ENCODE data around the gene OMD. TPM values are rescaled to one million over a fixed set of nuclear protein-coding genes. Genes with fewer than 3 reads are reported as not detected.

OMD gene
- total RNA-seq, 4 donors from 2014 or later: 2.3 to 14.0 (median 4.9) TPM

DNA sequence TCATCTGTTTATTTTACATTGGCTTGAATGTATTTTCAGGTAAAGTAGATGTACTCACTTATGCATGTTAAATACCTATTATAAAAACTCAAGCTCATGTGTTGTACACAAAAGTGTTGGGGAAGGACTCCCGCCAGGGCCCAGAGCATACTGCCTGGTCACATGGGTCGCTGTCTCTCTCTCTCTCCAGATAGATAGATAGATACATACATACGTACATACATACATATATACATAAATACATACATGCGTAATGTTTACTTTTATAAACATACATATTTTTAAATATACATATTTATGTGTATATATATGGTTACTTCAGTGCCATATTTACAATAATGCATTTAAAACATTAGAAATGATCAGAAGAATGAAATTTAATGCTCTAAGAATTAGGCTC lies 33.3 kb upstream of the OMD start:
- no peak overlapping the region for H3K4me3 ChIP-seq (ENCODE audit: low read depth, poor library complexity, severe bottlenecking)
- no peak for DNase-seq (ENCODE audit: low spot score in 2 of 2)
- intact Hi-C loops (cut with DNase I; ENCODE audit: low total_unique reads): no loop called here
- TF ChIP-seq, protein P1, sequence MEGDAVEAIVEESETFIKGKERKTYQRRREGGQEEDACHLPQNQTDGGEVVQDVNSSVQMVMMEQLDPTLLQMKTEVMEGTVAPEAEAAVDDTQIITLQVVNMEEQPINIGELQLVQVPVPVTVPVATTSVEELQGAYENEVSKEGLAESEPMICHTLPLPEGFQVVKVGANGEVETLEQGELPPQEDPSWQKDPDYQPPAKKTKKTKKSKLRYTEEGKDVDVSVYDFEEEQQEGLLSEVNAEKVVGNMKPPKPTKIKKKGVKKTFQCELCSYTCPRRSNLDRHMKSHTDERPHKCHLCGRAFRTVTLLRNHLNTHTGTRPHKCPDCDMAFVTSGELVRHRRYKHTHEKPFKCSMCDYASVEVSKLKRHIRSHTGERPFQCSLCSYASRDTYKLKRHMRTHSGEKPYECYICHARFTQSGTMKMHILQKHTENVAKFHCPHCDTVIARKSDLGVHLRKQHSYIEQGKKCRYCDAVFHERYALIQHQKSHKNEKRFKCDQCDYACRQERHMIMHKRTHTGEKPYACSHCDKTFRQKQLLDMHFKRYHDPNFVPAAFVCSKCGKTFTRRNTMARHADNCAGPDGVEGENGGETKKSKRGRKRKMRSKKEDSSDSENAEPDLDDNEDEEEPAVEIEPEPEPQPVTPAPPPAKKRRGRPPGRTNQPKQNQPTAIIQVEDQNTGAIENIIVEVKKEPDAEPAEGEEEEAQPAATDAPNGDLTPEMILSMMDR (IDR thresholded peaks at IDR 0.05): no peak
- TF ChIP-seq POLR2A (IDR thresholded peaks at IDR 0.05): no peak
- 97% methylated on average over 4 of the region's 4 CpGs for WGBS, 2 donors

DNA sequence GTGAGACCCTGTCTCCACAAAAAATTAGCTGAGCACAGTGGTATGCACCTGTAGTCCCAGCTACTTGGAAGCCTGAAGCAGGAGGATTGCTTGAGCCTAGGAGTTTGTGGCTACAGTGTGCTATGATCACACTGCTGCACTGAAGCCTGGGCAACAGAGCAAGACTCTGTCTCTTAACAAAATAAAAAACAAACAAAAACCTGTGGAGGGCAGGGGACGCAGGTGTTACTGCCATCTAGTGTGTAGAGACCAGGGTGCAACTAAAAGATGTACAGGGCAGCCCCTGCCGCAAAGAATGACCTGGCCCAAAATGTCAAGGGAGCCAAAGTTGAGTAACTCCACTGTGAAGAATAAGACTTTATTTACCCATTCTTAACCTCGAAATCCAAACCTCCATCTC lies 30.9 kb upstream of the OMD start:
- intact Hi-C loops (cut with DNase I; ENCODE audit: low total_unique reads): no loop called here
- 91 to 93% methylated on average over 3 of the region's 3 CpGs for WGBS, 2 donors
- no peak for DNase-seq (ENCODE audit: low spot score in 2 of 2)
- no peak overlapping the region for H3K4me3 ChIP-seq (ENCODE audit: low read depth, poor library complexity, severe bottlenecking)
- TF ChIP-seq POLR2A (IDR thresholded peaks at IDR 0.05): no peak
- TF ChIP-seq, protein P1 (IDR thresholded peaks at IDR 0.05): no peak

DNA sequence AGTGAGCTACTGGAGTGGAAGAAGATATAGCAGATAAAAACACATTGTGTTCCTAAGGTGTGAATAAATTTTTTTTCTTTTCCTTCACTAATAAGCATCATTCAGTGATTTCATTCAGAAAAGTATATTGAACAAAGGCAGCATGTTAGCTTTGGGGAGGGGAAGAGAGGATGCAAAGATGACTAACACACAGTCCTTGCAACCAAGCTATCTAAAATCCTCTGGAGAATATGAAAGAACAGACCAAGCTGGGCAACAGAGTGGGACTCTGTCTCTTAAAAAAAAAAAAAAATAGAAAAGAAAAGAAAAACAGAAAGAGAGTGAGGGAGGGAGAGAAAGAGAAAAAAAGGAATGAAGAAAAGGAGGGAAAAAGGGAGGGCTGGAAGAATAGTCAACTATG lies 22.3 kb upstream of the OMD start:
- H3K4me3 ChIP-seq (ENCODE audit: low read depth, poor library complexity, severe bottlenecking): no peak overlapping the region
- no peak for DNase-seq (ENCODE audit: low spot score in 2 of 2)
- intact Hi-C loops (cut with DNase I; ENCODE audit: low total_unique reads): no loop called here
- no peak for TF ChIP-seq POLR2A (IDR thresholded peaks at IDR 0.05)
- TF ChIP-seq, protein P1 (IDR thresholded peaks at IDR 0.05): no peak

DNA sequence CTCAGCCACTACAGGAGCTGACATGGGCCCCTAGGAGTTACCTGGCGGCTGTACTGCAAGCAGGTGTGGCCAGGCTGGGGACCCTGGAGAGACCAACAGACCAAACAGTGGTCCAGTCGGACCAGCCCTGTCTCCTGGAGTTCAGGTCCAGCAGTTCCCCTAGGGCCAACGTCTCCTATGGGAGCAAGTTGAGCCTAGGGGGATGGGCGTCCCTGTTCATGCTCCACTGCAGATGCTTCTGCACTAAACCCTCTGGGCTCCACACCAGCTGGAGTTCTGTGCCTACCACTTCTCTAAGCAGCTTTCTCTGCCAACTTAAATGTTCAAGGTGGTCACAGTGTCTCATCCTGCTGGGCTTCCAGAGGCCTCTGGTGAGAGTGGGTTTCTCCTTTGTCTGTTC lies 20.6 kb upstream of the OMD start:
- TF ChIP-seq, protein P1 (IDR thresholded peaks at IDR 0.05): no peak
- no peak for TF ChIP-seq POLR2A (IDR thresholded peaks at IDR 0.05)
- DNase-seq (ENCODE audit: low spot score in 2 of 2): no peak
- WGBS, 2 donors: 68 to 85% methylated on average over 4 of the region's 4 CpGs
- intact Hi-C loops (cut with DNase I; ENCODE audit: low total_unique reads): no loop called here
- no peak overlapping the region for H3K4me3 ChIP-seq (ENCODE audit: low read depth, poor library complexity, severe bottlenecking)

DNA sequence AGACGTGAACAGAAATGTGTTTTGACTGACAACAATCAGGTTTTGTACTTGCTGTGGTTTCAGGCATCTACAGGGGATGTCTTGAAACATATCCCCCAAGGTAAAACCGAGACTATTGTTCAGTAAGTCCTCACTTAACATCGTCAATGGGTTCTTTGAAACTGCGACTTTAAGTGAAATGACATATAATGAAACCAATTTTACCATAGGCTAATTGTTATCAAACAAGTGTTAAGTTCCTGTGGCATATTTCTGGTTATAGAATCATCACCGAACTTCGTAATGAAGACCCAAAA lies 16.4 kb upstream of the OMD start:
- 86 to 88% methylated on average over 6 of the region's 6 CpGs for WGBS, 2 donors
- no peak for DNase-seq (ENCODE audit: low spot score in 2 of 2)
- intact Hi-C loops (cut with DNase I; ENCODE audit: low total_unique reads): no loop called here
- TF ChIP-seq, protein P1 (IDR thresholded peaks at IDR 0.05): no peak
- TF ChIP-seq POLR2A (IDR thresholded peaks at IDR 0.05): no peak
- no peak overlapping the region for H3K4me3 ChIP-seq (ENCODE audit: low read depth, poor library complexity, severe bottlenecking)

DNA sequence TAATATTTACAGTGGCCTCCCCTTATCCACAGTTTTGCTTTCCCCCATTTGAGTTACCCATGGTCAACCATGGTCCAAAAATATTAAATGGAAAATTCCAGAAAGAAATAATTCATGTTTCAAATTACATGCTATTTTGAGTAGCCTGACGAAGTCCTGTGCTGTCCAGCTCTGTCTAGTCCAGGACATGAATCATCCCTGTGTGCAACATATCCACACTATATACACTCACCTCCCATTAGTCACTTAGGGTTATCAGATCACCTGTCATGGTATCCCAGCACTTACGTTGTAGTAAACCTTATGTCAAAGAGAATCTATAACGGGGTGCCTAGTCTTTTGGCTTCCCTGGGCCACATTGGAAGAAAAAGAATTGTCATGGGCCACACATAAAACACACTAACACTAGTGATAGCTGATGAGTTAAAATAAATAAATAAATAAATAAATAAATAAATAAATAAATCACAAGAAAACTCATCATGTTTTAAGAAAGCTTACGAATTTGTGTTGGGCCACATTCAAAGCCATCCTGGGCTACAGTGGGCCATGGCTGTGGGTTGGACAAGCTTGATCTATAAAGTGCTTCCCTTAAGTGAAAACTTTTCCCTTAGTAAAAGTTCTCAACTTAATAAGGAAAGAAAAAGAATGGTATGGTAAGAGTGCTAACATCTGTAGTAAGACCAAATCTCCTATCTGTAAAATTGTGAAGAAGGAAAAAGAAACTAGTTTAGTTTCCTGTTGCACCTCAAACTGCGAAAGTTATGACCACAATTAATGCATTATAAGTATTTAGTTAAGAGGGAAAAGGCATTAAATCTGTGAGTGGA lies 15.9 kb upstream of the OMD start:
- WGBS, 2 donors: 85 to 87% methylated on average over 5 of the region's 5 CpGs
- intact Hi-C loops (cut with DNase I; ENCODE audit: low total_unique reads): no loop called here
- TF ChIP-seq, protein P1 (IDR thresholded peaks at IDR 0.05): no peak
- DNase-seq (ENCODE audit: low spot score in 2 of 2): no peak
- H3K4me3 ChIP-seq (ENCODE audit: low read depth, poor library complexity, severe bottlenecking): no peak overlapping the region

Data from lower leg skin (tissue), 4 donors.